ENCODE results near the gene CCDC33. TPM values are rescaled to one million over a fixed set of nuclear protein-coding genes. Genes with fewer than 3 reads are reported as not detected.
"Not testable (repeated sequence)": the region's sequence is repeated elsewhere in the genome, so short reads cannot be mapped to it uniquely, and the experiment has no call there.

CCDC33 gene
- total RNA-seq, 4 donors from 2014 or later: 0.40 TPM; not detected in 3

DNA sequence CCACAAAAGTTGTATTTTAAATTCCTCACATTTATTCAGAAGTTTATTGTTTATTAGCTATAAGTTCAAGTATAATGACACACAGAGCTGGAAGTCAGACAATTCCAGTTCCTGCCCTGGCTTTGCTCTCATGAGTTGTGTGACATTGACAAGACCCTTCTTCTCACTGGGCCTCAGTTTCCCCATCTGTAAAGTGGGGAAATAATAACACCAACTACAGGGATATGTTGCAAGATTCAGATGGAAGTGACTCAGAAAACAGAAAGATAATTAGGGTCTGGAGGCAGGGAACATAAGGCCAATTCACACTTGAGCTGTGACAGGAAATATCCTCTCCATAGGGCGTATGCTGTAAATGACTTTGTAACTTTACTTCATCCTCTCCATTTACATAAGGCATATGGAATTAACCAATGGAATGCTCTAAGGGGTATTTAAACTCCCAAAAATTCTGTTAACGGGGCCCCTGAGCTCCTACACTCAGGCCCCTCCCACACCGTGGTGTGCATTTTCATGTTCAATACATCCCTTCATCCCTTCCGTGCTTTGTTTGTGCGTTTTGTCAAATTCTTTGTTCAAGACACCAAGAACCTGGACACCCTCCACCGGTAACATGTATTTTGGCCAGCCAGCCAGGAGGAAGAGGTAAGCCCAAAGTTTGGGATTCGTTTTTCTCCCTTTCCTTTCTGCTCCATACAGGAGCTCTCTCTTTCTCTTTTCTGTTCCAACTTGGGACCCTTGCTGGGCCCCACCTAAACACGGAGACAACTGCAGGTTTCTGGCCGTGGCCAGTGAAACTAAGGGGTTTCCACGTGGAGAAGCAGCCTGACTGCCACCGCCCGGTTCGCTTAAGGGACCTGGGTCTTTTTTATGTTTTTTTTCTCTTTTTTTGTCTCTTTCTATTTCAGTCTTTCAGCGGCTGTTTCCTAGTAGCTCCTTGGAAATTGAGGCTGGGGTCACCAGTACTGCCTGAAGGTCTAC is 114.5 kb downstream of the CCDC33 start:
- TF ChIP-seq POLR2A (IDR thresholded peaks at IDR 0.05): no peak
- TF ChIP-seq, protein P1, sequence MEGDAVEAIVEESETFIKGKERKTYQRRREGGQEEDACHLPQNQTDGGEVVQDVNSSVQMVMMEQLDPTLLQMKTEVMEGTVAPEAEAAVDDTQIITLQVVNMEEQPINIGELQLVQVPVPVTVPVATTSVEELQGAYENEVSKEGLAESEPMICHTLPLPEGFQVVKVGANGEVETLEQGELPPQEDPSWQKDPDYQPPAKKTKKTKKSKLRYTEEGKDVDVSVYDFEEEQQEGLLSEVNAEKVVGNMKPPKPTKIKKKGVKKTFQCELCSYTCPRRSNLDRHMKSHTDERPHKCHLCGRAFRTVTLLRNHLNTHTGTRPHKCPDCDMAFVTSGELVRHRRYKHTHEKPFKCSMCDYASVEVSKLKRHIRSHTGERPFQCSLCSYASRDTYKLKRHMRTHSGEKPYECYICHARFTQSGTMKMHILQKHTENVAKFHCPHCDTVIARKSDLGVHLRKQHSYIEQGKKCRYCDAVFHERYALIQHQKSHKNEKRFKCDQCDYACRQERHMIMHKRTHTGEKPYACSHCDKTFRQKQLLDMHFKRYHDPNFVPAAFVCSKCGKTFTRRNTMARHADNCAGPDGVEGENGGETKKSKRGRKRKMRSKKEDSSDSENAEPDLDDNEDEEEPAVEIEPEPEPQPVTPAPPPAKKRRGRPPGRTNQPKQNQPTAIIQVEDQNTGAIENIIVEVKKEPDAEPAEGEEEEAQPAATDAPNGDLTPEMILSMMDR (IDR thresholded peaks at IDR 0.05): no peak
- H3K4me1 ChIP-seq: no peaks in the 10 kb centered on the region
- H3K9me3 ChIP-seq: no peaks in the 10 kb centered on the region
- DNase-seq: peak in 1 of 3 donors; percentile 9
- no peaks in the 10 kb centered on the region for H3K27me3 ChIP-seq
- no peak overlapping the region for H3K27ac ChIP-seq
- no peak overlapping the region for H3K4me3 ChIP-seq
- no peaks in the 10 kb centered on the region for H3K36me3 ChIP-seq

DNA sequence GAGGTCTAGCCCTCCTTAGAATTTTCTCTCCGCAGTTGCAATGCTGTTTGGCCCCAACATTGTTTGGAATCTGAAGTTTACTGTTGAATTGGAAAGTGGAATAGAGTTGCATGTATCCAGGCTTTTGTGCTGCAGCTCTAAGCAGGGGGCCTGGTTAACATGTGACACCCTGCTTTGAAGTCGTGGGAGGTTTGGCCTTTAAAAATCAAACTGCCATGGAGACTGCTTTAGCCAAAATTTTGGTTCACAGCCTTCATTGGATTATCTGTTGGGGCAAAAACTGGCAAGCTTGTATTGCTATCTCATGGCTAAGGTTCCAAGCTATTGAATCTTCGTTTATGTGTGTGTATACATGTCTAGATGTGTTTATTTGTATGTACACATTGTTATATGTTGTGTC is 115.5 kb downstream of the CCDC33 start:
- no peak for TF ChIP-seq POLR2A (IDR thresholded peaks at IDR 0.05)
- TF ChIP-seq, protein P1 (IDR thresholded peaks at IDR 0.05): no peak
- Histone ChIP-seq H3K4me1 (no peaks in the 10 kb centered on the region), H3K27ac (no peak overlapping the region), H3K9me3 (no peaks in the 10 kb centered on the region), H3K36me3 (no peaks in the 10 kb centered on the region), H3K27me3 (no peaks in the 10 kb centered on the region), H3K4me3 (no peak overlapping the region)
- DNase-seq: peak in 1 of 3 donors; percentile 2

DNA sequence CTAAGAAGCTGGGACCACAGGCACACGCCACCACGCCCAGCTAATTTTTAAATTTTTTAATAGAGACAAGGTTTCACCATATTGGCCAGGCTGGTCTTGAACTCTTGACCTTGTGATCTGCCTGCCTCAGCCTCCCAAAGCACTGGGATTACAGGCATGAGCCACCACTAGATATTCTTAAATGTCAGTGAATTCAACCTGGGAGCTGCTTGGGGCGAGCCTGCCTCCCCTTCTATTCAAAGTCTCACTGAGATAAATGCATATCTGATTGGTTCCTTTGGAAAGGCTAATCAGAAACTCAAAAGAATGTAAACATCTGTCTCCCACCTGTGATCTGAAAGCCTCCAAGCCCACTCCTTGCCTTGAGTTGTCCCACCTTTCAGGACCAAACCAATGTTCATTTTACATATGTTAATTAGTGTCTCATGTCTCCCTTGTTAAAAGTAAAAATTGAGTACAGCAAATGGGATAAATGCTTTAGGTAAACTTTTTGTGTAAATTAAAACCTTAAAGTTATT is 116.3 kb downstream of the CCDC33 start:
- TF ChIP-seq POLR2A (IDR thresholded peaks at IDR 0.05): no peak
- TF ChIP-seq, protein P1 (IDR thresholded peaks at IDR 0.05): no peak
- no peaks in the 10 kb centered on the region for H3K9me3 ChIP-seq
- no peak overlapping the region for H3K4me3 ChIP-seq
- no peak overlapping the region for H3K27ac ChIP-seq
- H3K27me3 ChIP-seq: no peaks in the 10 kb centered on the region
- H3K4me1 ChIP-seq: no peaks in the 10 kb centered on the region
- DNase-seq: no peak
- H3K36me3 ChIP-seq: no peaks in the 10 kb centered on the region

DNA sequence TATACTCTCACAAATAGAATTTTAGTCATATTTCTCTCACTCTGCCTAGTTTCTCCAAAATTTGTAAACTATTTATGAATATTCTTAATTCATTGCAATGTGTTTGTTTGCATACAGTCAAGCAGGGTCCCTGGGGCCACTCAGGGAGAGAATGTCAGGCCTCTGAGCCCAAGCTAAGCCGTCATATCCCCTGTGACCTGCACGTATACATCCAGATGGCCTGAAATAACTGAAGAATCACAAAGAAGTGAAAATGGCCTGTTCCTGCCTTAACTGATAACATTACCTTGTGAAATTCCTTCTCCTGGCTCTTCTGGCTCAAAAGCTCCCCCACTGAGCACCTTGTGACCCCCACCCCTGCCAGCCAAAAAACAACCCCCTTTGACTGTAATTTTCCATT is 117.9 kb downstream of the CCDC33 start:
- H3K4me1 ChIP-seq, H3K36me3 ChIP-seq, H3K9me3 ChIP-seq, H3K27ac ChIP-seq, DNase-seq, H3K4me3 ChIP-seq, H3K27me3 ChIP-seq: not testable (repeated sequence)

DNA sequence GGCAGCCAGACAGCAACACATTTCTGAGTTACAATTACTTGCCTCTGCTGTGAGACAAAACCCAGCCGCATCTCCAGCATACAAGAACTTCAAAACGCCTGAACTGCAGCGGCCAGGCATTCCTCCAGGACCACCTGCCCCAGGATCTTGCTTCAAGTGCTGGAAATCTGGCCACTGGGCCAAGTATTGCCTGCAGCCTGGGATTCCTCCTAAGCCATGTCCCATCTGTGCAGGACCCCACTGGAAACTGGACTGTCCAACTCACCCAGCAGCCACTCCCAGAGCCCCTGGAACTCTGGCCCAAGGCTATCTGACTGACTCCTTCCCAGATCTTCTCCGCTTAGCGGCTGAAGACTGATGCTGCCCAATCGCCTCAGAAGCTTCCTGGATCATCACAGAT is 119.9 kb downstream of the CCDC33 start:
- not testable (repeated sequence) for H3K4me3 ChIP-seq, H3K27ac ChIP-seq, H3K9me3 ChIP-seq, H3K27me3 ChIP-seq, H3K36me3 ChIP-seq, H3K4me1 ChIP-seq
- peak in 1 of 3 donors; percentile 7 for DNase-seq

DNA sequence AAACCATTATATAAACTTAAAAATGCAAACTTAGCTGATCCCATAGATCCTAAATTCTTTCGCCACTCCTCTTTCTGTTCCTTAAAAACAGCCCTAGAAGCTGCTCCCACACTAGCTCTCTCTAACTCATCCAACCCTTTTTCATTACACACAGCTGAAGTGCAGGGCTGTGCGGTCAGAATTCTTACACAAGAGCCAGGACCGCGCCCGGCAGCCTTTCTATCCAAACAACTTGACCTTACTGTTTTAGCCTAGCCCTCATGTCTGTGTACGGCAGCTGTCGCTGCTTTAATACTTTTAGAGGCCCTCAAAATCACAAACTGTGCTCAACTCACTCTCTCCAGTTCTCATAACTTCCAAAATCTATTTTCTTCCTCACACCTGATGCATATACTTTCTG is 121.4 kb downstream of the CCDC33 start:
- H3K27me3 ChIP-seq, H3K27ac ChIP-seq, H3K4me1 ChIP-seq, H3K9me3 ChIP-seq, H3K4me3 ChIP-seq, H3K36me3 ChIP-seq: not testable (repeated sequence)
- peak in 1 of 3 donors; percentile 33 for DNase-seq

DNA sequence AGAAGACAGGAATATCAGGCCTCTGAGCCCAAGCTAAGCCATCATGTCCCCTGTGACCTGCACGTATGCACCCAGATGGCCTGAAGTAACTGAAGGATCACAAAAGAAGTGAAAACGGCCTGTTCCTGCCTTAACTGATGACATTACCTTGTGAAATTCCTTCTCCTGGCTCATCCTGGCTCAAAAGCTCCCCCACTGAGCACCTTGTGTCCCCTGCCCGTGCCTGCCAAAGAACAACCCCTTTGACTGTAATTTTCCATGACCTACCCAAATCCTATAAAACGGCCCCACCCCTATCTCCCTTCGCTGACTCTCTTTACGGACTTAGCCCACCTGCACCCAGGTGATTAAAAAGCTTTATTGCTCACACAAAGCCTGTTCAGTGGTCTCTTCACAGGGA is 123.2 kb downstream of the CCDC33 start:
- not testable (repeated sequence) for H3K4me1 ChIP-seq, H3K4me3 ChIP-seq, H3K27ac ChIP-seq, H3K36me3 ChIP-seq, H3K9me3 ChIP-seq, H3K27me3 ChIP-seq, DNase-seq

DNA sequence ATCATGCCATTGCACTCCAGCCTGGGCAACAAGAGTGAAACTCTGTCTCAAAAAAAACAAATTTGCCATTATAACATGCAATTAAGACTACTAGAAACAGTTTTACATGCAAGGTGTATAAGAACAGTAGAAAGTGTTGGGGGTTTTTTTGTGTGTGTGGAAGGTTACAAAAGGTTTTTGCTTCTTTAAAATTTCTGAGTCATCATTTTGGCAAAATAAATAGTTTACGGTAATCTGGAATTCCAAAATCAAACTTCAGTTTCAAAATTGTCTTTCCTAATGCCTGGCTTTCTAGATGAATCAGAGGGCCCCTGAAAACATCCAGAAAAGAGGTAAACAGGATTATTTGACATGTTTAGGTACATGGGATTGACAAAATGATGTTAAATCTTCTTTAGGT is 124.7 kb downstream of the CCDC33 start:
- H3K27me3 ChIP-seq, H3K36me3 ChIP-seq, H3K27ac ChIP-seq, H3K4me3 ChIP-seq, H3K4me1 ChIP-seq, DNase-seq, H3K9me3 ChIP-seq: not testable (repeated sequence)
